SKM-1 (cell line): ENCODE data around the gene TMEM30B.

Source experiments
- DNase-seq: peaks from one replicate; lab custom pipeline; 2025; ENCODE audit not compliant: unreplicated experiment; lab: John Stamatoyannopoulos, UW

The TMEM30B gene

DNA sequence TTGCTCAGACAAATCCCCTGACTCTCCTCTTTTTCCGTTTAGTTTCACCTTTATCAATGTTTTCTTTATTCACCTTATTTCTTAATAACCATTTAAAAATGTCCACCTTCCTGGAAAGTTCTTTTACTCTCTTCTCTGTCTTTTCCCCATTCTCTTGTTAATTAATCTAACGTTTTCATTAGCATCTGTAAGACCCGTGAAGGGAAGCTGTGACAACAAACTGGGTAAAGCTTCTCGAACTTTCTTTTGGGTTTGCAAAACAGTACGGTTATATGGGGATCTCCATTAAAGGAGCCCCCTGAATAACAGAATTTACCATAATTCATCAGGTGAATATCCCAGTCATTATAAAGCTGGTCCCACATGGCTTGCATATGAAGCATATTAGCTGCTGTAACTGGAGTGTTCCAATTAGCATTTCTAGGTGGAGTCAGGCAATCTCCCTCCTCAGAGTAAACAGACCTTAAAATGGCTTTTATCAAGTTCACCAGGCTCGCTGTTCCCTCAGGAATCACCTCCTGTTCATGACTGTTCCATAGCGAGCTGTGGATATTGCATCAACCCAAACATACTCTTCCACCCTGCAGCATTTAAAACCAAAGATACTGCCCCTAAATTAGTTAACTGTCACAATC, 42.4 kb downstream of the TMEM30B start:
- no peak for DNase-seq

DNA sequence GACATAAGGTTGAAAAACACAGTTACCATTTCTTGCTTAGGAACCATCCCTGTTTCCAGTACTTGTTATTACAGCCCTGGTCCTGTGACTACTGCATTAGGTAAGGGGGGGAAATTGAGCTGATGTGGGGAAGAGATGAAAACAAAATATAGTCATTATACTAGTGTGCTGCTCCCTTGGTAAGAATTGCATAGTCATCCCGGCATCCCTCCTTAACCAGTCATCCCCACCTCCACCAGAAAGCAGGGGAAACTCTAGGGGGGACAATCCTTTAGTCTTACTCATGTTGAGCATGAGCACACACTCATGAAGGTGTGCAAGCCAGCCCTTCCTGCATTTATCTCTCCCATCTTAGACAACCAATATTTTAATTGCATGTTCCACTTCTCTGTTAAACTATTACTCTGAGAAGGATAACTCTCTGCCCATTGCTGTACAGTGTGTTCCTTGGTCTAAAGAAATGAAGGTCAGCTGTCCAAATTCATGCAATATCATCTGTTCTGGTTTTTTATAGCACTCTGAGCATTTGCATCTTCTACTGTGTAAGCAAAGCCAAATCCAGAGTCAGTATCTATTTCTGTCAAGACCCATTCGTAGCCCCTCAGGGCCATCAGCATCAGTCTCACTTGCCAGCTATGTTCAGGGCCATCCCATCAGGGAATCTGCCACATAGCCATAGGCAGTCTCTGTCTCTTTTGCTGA, 46.8 kb downstream of the TMEM30B start:
- no peak for DNase-seq

DNA sequence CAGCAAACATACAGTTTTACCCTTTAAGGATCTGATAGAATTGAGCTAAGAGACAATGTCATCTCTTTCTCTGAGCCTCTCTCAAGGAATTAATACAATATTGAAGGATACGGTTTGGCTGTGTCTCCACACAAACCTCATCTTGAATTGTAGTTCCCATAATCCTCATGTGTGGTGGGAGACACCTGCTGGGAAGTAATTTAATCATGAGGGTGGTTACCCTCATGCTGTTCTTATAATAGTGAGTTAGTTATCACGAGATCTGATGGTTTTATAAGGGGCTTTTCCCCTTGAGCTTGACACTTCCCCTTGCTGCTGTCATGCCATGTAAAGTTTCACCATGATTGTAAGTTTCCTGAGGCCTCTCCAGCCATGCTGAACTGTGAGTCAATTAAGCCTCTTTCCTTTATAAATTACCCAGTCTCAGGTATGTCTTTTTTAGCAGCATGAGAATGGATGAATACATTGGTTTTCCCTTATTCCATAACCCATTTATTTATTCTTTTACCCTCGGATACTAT, 47.6 kb downstream of the TMEM30B start:
- DNase-seq, result no peak

DNA sequence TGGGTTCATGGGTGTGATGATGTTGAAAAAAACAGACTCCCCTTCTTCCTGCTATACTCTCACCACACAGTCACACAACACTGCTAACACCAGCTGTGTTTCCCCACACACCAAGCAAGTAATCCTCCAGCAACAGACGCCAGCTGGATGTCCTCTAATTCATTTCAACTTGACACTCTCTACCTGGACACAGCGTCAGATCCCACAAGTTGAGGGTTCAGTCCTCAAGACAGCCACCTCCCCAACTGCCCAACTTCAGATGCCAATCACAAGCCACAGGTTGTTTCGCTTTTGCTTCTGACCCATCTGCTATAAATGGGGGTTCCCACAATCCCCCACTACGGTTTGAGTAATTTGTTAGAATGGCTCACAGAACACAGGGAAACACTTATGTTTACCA, 49.3 kb downstream of the TMEM30B start:
- no peak for DNase-seq

DNA sequence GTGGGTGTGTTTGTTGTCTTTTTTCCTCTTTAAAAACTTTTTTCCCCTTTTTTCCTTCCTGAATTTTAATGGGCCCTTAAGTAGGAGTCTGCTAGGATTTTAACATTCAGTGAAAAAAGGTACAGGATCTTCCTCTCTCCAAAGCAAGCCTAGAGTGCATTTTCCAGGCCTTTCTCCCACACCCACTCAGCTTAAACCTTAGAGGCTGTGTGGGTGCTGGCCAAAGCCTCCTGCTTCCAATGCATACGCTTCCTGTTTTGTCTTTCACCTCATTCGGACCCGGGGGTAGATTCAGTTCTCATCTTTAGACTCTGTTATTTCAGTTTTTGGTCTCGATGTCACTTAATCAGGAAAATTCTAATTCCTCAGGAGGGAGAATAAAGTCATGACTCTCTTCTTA, 51.2 kb downstream of the TMEM30B start:
- DNase-seq, result no peak

DNA sequence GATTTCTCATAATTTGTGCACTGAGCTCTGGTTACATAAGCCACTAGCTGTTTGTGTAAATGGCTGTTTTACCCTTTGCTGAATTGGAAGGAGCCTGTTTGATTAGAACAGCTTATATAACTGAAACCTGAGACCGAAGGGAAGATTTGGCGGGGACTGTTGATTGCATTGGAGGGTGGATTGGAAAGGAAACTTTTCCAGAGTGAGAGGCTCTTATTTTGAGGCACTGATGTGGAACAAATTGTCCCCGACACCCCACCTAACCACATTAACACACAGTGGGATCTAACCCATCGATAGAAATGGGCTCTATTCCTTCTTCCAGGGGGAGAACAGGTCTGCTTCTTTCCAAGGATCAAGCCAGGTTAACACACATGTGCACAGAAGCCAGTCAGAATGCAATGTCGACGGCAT, 51.7 kb downstream of the TMEM30B start:
- DNase-seq, result no peak

DNA sequence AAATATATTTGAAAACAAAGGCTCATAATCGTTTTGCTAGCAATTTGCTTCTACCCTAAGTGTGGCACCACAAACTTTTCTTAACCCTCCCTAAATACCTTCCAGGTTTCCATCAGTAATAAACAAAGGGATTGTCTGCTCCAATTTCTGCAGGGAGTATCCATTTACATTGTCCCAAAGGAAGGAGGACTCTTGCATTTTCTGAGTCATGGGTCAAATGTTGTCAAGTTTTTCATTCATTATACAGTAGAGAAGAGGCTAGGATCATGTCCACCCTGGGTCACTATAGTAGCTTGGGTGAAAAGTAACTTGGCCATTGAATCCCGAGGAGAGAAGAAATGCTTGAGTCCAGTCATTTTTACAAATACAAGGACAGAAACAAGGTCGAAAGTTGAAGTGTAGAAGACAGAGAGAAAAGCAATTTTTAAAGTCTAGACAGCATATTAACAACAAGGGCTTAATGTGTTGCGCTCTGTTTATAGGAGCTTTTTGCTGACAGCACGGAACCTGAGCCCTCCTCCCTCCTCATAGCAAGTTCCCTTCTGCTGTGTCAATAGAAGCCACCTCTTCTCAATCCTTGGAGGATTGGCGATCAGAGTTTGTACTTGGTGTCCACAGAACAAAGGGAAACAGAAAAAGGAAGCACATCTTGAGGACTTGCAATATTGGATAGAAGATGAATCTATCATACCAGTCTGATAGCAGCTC, 53.1 kb downstream of the TMEM30B start:
- no peak for DNase-seq
